Measurements from ENCODE around the gene NT5C3B. TPM values are rescaled to one million over a fixed set of nuclear protein-coding genes. Genes with fewer than 3 reads are reported as not detected.
"Not testable (repeated sequence)": the region's sequence is repeated elsewhere in the genome, so short reads cannot be mapped to it uniquely, and the experiment has no call there.

Gene NT5C3B
- total RNA-seq, 1 donor from 2014 or later: 43.4 TPM

DNA sequence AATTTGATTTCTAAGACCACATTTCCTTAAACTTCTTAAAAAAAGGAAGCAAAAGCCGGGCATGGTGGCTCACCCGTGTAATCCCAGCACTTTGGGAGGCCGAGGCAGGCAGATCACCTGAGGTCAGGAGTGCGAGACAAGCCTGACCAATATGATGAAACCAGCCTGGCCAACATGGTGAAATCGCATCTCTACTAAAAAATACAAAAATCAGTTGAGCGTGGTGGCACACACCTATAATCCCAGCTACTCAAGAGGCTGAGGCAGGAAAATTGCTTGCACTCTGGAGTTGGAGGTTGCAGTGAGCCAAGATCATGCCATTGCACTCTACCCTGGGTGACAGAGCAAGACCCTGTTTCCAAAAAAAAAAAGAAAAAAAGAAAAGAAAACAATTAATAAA lies 4.7 kb upstream of the NT5C3B start:
- intact Hi-C loops (cut with micrococcal nuclease): not testable (repeated sequence)

- intact Hi-C loops (cut with micrococcal nuclease): not testable (repeated sequence)
Measured at GRCh38 chr17:41839448-41839847, 3.4 kb upstream of the NT5C3B start.

- intact Hi-C loops (cut with micrococcal nuclease): no loop called here
Measured at GRCh38 chr17:41837761-41838538, 1.9 kb upstream of the NT5C3B start, which contains the start of gene KLHL10. Gene KLHL10 (plus strand): TSS chr17:41837825. CDS start chr17:41837933, 108 bp downstream.

- intact Hi-C loops (cut with micrococcal nuclease): no loop called here
Measured at GRCh38 chr17:41836550-41837196, 641 bp upstream of the NT5C3B start.

- intact Hi-C loops (cut with micrococcal nuclease): no loop called here
Measured at GRCh38 chr17:41835214-41835799, 725 bp downstream of the NT5C3B start.

DNA sequence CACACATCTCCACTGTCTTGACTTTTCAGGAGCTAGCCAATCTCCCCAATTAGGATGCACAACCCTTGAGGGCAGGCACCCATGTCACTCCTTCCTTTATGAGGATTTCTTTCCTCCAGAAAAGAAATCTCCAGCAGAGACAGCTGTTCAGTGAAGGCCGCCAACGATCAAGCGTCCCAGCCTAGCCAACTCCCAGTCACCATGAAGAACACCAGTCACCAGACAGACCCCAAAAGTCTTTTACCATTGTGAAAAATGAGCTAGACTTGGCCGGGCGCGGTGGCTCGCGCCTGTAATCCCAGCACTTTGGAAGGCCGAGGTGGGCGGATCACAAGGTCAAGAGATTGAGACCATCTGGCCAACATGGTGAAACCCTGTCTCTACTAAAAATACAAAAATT lies 6.1 kb downstream of the NT5C3B start:
- intact Hi-C loops (cut with micrococcal nuclease): not testable (repeated sequence)

DNA sequence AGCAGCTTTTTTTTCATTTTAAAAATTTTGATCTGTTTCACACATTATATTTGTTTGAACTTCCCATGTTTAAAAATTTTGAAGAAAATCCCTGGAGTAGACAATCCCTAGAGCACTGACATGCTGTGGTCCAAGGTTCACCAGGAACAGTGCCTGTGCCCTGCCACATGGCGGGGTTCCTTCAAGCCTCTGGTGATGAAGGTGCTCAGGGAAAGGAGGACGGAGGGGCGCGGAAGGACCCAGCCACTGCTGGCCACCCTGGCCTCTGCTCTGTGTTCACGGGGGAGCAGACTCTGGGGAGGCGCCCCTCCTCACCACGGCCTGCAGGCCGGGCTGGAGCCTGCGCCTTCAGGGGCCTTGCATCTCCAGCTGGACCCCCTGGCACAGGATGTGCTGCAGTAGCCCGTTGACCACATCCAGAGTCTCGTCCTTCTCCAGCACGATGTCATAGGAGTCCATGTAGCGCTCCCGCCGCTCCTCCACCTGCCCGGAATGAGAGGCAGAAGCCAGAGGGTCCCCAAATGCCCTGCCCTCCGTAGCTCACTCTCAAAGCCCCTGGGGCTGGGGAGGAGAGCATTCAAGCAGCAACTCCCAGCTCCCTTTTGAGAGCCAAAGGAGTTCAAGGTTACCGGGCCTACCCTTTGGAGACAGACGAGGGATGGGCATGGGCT lies 10.7 kb downstream of the NT5C3B start:
- intact Hi-C loops (cut with micrococcal nuclease): no loop called here

GRCh38 chr17:41824086-41824485 lies 11.9 kb downstream of the NT5C3B start:
- intact Hi-C loops (cut with micrococcal nuclease): no loop called here

GRCh38 chr17:41823580-41823979 lies 12.5 kb downstream of the NT5C3B start:
- intact Hi-C loops (cut with micrococcal nuclease): no loop called here

GRCh38 chr17:41823141-41823524 lies 12.9 kb downstream of the NT5C3B start:
- intact Hi-C loops (cut with micrococcal nuclease): no loop called here

- intact Hi-C loops (cut with micrococcal nuclease): no loop called here
Measured at GRCh38 chr17:41822216-41823140, 13.6 kb downstream of the NT5C3B start.

DNA sequence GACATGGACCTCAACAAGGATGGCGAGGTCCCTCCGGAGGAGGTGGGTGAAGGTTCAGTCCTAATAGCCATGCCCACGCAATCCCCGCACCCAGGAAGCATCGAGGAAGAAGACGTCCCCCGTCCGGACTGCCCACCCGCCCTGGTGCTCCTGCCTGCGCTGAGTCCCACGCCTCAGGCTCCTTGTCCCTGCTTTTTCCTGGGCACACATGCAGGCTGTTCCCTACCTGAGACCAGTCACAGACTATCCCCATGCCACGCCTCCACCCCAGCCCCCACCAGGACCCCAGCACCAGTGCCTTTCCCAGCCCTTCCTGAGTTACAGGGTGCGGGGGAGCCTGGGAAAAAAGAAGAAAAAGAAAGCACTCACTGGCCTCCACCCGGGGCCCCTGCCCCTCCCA lies 14.3 kb downstream of the NT5C3B start:
- intact Hi-C loops (cut with micrococcal nuclease): no loop called here

- intact Hi-C loops (cut with micrococcal nuclease): no loop called here
Measured at GRCh38 chr17:41818024-41818423, 18.0 kb downstream of the NT5C3B start.

- intact Hi-C loops (cut with micrococcal nuclease): no loop called here
Measured at GRCh38 chr17:41816637-41817320, 19.3 kb downstream of the NT5C3B start.

DNA sequence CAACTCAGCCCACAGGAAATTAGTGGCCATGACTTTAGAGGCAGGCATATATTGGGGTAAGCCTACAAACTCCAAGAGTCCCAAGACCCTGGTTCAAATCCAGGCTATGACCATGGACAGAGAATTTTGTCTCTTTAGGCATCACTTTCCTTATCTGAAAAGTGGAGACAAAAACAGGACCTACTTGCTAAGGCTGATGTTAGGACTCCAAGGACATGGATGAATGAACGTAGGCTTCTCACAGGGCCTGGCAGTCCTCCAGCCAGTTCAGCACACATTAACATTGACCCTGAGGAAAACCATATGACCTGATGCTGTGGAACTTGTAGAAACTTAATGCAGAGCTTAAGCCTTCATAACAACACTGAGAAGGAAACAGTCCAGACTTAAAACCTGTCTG lies 21.8 kb downstream of the NT5C3B start:
- intact Hi-C loops (cut with micrococcal nuclease): loop anchor here (5.0 kb wide), 1 partner anchor 118 kb away; the partner anchor contains the start of gene ODAD4

DNA sequence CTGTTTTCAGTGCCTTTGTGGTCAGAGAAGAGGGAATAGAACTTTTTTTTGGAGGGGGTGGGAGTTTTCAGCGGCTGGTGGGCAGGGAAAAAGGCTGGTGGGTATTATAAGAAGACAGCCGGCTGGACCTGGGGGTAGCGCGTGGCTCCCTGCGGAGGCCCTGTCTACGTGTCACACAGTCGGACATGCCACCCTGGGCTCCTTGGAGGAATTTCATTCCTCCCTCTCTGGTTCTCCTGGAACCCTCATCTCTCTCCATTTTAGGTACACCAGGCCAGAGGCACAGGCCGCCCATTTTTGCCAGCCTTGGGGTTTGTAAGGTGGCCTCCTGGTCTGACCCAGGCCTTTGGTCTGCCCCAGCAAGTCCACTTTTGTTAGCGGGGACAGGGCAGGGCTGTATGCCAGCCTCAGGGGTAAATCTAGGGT lies 22.3 kb downstream of the NT5C3B start:
- intact Hi-C loops (cut with micrococcal nuclease): loop anchor here (5.0 kb wide), 1 partner anchor 119 kb away; the partner anchor contains the start of gene ODAD4

DNA sequence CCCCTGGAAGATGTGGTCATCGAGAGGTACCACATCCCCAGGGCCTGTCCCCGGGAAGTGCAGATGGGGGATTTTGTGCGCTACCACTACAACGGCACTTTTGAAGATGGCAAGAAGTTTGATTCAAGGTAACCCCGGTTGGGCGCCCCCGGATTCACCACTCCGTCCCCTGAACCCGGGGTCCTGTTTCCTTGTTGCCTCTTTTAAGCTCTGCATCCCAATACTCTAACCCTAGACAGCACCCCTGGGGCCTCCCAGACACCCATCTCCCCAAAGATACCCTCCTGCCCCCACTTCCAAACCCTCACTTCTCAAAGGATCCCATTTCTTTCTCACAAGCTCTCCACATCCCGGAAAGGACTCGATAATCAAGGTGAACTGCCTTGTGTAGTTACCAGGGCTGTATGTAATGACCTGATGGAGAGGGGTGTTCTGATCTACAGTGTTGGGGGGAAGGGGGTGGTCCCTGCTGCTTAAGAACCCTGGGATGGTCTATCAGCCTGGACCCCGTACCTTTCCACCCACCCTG lies 22.8 kb downstream of the NT5C3B start:
- intact Hi-C loops (cut with micrococcal nuclease): loop anchor here (5.0 kb wide), 1 partner anchor 119 kb away; the partner anchor contains the start of gene ODAD4

DNA sequence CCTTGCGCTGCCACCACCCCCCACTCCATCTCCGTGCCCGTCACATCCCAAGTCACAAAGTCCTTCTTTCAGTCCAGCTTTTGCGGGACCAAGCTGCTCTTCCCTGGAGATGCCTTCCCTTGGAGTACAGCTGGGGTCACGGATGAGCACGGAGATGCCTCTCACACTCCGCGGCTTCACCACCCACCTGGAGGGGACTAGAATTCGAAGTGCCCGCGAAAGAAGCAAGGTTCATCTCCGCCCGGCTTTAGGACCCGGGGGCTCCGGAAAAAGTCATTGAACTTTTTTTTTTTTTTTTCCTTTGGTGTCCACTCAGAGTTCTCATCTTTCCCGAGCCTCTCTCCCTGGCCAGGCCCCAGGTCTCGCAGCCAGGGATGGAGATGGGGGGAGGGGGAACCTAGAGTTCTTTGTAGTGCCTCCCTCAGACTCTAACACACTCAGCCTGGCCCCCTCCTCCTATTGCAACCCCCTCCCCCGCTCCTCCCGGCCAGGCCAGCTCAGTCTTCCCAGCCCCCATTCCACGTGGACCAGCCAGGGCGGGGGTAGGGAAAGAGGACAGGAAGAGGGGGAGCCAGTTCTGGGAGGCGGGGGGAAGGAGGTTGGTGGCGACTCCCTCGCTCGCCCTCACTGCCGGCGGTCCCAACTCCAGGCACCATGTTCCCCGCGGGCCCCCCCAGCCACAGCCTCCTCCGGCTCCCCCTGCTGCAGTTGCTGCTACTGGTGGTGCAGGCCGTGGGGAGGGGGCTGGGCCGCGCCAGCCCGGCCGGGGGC lies 23.5 kb downstream of the NT5C3B start, which contains the start of gene FKBP10:
Gene FKBP10 (plus strand): TSS at position 624 of the 771 bp plus-strand sequence. CDS start 31 bp downstream, at position 655.
- intact Hi-C loops (cut with micrococcal nuclease): loop anchor here (5.0 kb wide), 1 partner anchor 120 kb away; the partner anchor contains the start of gene ODAD4
